Colon (tissue), 2 donors: Measurements from ENCODE around the gene TRIM17.

ENCODE experiments used
- FAIRE-seq: peaks from 2 replicates; lab custom pipeline; 2012; peaks lifted over from hg19 to GRCh38; lab: Jason Lieb, UNC
- donor health status: control.
- donor health status: control.

Gene TRIM17

DNA sequence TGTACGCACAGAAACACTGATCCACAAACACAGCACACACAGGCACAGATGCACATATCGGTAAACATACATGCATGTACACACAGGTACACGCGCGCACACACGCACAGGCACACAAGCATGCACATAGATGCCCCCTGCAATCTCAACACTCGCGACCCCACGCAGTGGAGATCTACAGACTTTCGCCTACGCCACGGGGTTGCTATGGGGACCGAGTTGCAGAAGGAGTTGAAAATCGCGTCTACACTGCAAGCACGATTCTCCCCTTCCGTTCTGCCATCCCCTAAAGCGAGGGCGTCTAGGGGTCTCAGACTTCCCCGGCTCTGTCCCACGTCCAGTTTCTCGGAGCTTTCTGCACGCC, 826 bp downstream of the TRIM17 start:
- FAIRE-seq = no peak

DNA sequence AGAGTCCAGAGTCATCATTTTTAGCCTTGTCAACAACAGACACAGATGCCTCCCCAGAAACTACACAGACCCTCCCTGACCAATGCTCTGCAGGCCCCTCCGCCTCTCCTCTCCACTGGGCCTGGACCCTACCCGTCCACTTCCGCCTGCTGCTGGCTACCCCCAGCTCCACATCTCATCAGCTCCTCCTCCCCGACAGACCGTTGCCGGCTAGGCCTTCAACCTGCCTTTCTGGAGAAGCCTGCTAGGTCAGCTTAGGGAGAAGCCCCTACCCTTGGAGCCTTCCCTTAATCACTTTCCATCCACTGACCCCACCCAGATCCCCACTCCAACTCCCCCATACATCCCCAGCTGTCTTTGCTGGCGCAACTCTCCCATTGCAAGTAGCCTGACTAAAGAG, 1.4 kb downstream of the TRIM17 start:
- FAIRE-seq = no peak

DNA sequence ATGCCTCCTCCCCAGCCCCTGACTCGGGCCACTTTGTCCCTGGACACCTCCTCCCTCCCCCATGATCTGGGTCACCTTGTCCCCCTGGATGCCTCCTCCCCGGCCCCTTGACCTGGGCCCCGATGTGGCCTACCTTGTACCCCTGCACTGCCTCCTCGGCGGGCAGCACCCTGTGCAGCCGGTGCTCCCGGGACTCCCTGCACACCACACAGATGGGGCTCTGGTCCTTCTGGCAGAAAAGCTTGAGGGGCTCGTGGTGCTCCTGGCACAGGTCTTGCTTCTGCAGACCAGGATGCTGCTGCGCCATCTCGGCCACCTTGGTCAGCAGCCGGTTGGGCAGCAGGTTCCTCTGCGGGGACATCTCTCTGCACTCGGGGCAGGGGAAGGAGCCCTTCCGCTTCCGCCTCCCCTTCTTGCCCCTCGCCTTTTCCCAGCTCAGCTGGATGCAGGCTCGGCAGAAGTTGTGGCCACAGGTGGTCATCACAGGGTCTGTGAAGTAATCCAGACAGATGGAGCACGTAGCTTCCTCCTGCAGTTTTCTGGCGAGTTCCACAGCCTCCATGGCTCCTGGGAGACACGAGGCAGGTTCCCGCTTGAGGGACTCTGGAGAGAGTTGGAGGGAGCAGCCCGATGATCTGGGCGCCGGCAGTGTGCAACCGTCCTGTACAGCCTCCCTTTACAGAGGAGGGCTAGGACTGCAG, 2.0 kb downstream of the TRIM17 start:
- FAIRE-seq = no peak

DNA sequence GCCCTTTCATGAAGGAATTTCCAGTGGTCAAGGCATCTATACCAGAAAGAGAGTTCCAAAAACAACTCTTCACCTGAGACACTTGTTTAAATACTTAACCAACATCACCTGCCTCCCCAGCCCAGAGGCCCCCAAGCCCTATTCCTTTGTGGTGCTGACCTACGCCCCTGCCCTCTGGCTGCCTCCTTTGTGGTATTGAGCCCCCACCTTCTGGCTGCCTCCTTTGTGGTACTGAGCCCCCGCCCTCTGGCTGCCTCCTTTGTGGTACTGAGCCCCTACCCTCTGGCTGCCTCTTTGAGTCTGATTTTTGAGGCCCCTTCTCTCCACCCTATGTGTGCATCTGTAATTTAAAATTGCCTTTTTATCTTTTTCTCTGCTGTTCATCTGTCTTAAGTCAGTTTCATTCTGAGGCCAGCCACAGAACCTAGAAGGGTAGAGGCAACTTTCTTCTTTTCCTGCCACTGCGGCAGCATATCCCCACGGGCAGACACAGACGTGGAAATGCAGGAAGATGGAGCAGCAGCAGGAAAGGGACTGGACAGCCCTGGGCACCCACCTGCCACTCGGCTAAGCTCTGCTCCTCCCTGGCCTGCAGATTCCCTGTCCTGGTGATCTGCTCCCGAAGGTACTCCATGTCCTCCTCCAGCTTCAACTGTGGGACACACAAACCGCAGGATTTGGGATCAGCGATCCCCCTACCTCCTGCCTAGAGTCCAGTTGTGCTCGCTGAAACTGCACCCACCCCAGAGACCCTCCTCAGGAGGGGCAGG, 3.2 kb downstream of the TRIM17 start:
- FAIRE-seq = no peak

DNA sequence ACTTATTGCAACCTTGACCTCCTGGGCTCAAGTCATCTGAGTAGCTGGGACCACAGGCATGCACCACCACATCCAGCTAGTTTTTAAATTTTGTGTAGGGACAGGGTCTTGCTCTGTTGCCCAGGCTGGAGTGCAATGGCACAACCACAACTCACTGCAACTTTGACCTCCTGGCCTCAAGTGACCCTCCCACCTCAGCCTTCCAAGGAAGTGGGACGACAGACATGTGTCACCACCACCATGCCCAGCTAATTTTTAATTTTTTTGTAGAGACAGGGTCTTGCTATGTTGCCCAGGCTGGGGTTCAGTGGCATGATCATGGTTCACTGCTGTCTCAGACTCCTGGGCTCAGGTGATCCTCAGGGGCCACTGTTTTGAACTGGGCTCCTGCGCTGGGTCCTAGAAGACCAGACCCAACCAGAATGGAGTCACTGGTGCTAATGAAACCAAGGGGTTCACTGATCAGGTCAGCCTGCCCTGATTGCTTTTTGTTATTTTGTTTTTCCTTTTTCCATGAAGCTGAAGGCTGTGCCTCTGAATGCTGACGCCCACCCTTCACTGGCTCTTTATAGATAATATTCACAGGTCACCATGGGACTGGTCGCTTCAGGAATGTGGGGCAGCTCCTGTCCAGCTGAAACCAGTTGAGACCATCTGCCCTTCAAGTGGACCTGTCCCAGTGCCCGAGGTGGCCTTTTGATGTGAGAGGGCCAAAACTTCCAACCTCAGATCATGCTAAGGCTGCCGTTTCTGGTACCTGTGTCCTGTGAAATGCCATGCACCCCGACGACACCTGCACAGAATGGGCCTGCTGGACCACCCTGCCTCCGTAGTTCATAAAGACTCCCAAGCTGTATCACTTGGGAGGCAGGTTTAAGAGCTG, 4.9 kb downstream of the TRIM17 start:
- no peak for FAIRE-seq

DNA sequence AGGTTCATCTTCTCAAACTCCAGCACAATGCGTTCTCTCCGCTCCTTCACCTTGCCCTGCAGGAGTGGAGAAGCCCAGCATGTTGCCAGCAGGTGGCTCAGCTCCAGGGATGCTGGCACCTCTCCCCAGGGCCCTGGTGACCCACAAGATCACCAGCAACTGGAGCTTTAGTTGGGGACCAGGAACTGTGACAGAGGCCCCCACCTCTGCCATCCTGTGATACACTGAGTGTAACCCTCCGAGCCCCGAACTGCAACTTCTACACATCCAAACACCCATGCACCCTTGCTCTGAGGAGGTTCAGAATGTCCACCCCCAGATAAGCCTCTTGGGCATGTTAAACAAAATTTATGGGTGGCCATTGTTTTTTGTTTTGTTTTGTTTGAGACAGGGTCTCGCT, 5.5 kb downstream of the TRIM17 start:
- no peak for FAIRE-seq

DNA sequence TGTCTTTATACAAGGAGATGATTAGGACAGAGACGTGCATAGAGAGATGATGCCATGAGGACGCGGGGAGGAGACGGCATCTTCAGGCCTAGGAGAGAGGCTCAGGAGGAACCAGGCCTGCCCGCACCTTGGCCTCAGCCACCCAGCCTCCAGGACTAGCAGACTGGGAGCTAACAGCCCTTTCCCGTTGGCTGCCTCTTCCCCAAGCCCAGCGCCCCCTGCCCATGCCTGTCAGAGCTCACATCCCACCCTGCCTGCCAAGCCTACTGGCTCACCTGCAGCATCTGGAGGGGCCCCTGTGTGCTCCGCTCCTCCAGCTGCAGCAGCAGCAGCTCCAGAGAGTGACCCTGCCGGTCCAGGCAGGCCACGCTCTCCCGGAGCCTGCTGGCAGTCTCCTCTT, 6.0 kb downstream of the TRIM17 start:
- FAIRE-seq = no peak

DNA sequence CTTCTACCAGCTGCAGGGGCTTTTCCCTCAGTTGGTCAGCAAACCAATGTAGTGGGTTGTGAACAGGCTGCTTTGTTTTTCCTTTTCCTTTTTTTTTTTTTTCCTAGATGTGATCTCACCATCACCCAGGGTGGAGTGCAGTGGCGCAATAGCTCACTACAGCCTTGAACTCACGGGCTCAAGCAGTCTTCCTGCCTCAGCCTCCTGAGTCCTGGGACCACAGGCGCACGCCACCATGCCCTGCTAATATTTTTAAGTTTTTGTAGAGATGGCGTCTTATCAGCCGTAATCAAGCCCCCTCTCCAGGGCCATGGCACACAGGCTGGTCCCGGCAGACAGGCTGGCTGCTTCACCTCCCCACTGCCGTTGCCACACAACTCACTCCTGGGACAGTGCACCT, 6.6 kb downstream of the TRIM17 start:
- FAIRE-seq = no peak

DNA sequence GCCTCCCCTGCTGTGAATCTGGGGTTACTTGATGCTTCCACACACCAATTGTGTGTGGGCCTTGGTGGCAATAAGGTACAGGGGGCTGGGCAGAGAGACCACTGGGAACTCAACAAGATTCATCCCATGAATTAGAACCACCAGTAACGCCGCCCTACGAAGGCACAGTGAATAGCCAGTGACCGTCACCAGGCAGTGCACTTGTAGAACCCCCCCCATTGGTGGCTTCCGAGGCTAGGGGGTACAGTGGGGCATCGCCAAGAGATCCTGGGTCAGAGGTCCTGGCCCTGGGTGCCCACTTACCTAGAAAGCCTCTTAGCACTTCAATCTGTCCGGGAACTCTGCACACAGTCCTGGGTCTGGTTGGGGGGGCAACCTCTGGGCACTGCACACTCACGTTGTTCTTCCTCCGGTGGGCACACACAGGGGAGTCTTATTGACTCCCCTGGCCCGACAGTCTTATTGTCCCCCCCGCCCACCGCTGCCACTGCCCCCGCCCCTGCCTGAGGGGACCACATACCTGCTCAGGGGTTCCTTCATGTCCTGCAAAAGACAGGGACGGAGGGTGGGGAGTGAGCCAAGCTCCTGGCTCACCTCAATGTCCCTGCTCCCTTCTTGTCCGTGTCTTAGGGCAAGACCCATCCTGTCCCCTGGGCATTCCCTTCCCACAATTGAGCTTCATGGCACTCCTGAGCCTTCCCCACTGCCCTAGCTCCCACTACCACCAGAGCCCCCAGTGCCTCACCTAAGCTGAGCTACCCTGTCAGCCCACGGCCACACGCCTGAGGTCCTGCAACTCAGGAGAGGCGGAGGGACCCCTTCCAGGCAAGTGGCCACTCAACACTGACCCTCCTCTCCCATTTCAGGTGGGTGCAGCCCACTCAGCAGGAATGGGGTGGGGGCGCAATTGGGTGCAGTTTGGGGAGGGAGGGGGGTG, 7.5 kb downstream of the TRIM17 start:
- no peak for FAIRE-seq

DNA sequence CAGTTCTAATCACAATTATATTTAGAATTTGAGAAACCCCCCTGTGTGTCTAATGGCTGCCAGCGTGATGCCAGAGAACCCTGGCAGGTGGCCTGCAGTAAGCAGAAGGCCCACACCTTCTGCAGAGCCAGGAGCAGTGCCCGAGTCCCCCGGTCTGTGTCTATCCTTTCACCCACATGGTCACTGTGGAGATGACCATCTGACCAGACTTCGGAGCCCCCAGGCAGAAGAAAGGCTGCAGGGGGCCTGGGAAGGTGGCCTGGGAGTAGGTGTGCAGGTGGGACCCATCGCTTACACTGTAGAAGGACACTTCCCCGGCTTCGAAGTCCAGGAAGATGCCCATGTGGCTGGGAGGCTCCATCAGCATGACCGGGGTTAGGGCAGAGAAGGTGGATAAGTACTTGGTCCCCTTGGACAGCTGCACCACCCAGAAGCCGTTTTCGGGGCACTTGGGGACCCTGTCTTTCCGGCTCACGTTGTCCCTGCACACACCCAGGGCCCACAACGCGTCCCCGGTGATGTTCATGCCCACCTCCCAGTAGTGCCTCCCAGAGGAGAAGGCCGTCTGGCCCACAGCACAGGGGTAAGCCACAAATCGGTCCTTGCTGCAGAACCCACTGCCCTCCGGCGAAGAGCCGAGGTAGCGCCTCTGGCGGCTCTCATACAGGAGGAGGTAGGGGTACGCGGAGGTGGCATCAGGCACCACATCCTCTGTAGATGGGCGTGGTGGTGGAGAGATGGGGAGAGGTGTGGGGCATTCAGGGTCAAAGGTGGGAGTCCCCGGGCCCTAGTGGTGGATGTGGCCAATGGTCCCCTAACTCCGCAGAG, 8.4 kb downstream of the TRIM17 start:
- no peak for FAIRE-seq

DNA sequence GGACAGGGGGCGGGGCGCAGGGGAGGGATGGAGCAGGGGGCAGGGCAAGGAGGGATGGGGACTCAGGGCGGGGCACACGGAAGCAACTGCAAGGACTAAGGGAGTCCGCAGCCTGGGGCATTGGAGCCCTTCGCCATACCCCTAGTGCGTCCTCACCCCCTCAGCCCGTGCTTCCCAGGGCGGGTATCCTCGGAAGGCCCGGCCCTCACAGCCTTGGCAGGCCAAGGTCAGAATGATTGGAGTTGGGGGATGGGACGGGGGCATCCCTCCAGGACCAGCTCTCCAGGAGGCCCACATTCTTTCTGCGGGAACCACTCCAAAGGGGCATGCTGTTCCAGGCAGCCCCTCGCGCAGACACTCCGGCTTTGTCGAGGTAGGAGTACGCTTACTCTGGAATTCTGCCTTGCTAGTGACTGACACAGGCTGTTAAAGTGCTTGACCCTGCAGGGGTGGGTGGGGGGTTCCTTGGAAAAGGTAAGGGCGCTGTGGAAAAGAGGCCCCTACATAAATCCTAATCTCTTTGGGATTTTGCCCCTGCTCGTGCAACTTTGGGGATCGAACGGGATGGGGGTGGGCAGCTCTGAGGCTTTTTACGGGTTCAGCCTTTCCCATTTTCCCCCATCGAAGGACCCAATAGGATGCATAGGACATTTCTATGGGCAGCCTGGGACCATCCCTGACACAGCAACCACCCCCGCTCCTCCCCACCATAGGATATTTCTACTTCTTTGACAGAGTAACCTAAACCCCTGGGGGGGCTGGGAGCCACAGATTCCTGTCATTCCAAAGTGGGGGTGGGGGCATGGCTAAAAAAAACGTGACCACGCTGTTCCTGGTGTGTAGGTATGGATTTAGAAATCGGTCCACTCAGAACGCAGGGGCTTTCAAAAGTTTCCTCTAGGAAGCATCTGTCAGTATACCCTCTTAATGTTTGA, 9.3 kb downstream of the TRIM17 start:
- no peak for FAIRE-seq

DNA sequence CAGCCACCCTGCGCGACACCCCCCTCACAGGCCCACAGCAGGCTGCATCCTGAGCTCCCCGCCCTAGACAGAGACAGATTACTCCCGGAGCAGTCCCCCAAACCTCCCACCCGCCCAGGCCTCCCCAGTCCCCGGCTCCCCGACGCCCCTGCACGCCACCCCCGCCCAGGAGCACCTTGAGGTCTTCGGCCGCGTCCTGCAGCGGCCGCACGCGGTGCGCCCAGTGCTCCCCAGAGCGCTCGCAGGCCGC, 10.8 kb downstream of the TRIM17 start:
- no peak for FAIRE-seq

DNA sequence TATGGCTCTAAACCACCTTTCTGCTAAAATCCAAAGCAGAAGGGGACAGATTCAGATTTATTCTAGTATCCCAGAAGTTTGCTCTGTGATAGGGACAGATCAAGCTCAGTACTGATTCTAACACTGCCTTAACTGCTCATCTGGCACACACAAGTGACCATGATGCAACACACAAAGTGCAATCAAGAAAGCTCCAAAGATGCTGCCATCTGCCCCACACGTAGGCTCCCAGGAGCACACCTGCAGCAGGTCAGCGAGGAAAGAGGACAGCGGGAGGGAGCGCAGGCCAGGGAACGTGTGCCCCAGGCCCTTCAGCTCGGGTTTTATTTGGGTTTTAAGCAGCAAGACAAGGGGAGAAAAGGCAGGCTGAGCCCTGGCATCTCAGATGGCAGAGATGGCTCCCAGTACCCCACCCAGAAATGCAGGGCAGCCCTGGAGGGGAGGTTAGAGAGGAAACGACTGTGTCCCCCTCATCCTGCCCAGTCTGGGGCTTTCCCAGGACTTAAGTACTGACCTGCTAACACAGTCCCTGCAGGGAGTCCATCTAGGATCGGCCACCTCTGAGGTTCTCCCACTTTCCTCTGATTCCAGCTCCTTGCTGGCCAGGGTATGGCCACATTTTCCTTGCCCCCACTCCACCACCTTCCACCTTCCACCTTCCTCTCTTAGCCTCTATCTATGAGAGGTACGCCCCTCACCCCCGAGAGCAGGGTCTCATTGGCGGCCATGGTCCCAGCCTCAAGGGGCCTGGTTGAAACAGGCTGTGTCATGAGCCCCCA, 11.3 kb downstream of the TRIM17 start:
- FAIRE-seq = no peak

DNA sequence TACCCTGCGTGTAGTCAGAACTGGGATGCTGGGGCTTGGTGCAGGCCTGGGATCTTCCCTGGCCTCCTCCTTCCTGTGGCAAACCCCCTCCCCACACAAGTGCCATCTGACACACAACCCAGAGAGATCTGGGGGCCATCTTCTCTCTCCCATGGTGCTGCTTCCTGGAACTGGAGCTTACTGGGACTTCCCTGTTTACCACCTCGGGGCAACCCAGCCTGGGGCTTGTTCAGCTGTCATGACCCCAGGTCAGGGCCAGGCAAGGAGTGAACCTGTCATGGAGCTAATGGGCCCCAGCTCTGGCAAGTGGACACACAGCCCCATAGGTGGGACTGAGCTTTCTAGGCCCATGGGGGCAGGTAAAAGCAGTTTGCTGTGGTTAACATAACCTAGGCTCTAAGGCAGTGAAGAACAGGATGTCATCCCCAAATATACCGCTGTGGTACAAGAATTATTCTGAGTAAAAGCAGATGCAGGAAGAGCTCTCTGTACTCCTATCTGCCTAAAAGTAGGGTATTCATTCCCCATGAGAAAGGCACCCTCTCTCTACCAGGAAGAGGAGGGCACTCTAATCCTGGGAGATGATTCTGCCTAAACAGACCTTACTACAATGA, 12.4 kb downstream of the TRIM17 start:
- FAIRE-seq = no peak

DNA sequence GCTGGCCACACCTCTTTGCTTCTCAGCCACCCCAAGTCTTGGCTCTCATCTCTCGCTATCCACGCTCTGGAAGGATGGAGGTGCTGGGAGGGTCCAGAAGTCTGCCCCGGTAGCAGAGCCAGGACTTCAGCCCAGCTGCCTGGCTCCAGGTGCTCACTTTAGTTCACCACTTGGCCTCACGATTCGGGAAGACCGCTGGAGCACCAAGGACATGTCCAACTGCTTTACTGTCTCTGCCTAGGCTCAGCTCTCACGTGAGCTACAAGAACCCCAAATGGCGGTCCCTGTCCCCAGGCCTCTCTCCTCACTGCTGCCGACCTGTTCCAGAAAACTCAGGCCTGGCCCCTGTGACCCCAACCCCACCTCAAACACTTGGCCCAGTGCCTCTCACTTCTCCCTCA, 13.4 kb downstream of the TRIM17 start:
- FAIRE-seq = no peak

DNA sequence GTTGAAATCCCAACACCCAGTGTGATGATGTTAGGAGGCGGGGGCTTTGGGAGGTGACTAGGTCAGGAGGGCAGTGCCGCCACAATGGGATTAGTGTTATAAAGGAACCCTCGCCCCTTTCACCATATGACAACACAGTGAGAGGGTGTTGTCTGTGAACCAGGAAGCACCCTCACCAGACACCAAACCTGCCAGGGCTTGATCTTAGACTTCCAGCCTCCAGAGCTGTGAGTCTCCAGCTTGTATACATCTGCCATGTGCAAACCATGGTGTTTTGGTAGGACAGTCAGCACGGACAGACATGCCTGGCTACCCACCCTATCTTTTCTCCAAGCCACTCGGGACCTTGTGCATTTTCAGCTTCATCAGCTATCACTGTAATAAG, 14.0 kb downstream of the TRIM17 start:
- FAIRE-seq = no peak

DNA sequence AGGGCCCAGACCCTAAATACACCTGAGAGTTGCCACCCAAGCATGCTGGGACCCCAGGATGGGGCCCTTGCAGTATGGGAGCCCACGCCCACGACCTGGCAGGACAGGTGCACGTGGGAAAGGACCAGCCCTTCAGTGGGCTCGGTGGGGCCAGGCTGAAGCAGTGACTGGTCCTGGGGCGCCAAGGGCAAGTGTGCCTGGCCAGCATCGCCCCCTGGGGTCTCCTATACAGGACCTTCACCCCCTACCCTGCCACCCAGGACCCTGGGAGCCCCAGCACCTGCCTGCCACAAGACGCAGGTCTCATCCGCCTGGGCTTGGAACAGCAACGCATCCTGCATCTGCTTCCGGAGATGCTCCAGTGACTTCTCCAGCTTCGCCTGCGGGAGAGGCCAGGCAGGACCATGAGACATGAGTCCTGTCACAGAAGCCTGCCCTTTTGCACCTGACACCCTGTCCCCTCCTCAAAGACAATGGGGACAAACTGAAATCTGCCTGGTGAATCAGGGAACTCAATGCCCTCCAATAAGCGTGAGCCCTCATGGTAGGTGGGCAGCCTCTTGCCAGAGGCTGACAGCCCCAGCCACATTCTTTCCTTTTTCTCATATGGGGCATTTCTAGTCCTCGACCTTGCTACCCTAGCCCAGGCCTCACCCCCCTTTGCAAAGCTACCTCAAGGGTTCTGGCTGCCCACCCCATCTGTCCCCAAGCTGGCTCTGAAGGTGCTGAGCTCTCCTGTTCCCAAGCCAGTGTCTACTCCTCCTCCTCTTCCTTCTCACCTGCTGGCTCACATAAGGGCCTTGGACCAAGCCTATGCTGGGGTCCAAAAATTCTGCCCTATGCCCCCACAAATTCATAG, 14.7 kb downstream of the TRIM17 start:
- no peak for FAIRE-seq
